ENCODE measurements around the gene TNNT1. TPM values are rescaled to one million over a fixed set of nuclear protein-coding genes. Genes with fewer than 3 reads are reported as not detected.

The TNNT1 gene
- total and polyA plus RNA-seq, 5 donors from 2014 or later: not detected

DNA sequence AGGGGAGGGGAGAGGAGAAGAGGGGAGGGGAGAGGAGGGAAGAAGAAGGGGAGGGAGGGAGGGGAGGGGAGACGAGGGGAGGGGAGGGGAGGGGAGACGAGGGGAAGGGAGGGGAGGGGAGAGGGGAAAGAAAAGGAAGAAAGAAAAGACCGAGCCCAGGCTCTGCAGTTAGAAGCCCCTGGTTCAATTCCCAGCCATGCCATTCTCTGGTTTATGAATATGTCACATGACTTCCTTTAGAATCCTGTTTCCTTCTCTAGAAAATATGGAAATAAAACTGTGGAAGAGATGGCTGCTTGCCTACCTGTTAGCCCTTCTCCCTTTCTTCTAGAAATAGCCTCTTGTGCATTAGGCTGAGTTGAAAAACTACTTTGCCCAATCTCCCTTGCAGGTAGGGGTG lies 14.3 kb downstream of the TNNT1 start:
- H3K9me3 ChIP-seq (ENCODE audit: control insufficient read depth in 2 of 2, low read length in 2 of 2): no peaks in the 10 kb centered on the region
- no peak for ATAC-seq (ENCODE audit: low read depth in 2 of 2)
- H3K9me3 Mint-ChIP-seq: no peaks in the 10 kb centered on the region
- no peak overlapping the region for H3K27ac Mint-ChIP-seq
- H3K4me3 Mint-ChIP-seq: no peak overlapping the region
- no peaks in the 10 kb centered on the region for H3K4me1 Mint-ChIP-seq
- no peaks in the 10 kb centered on the region for H3K4me1 ChIP-seq (ENCODE audit: control insufficient read depth, insufficient read depth, low read length, poor library complexity, severe bottlenecking)
- no peaks in the 10 kb centered on the region for H3K36me3 ChIP-seq (ENCODE audit: control insufficient read depth, insufficient read depth, low read length)
- no peak overlapping the region for H3K27ac ChIP-seq (ENCODE audit: insufficient read depth, low read length, poor library complexity, severe bottlenecking)
- H3K27me3 ChIP-seq (ENCODE audit: control insufficient read depth, insufficient read depth, low read length): peaks cover 11% of the 10 kb centered on the region
- H3K4me3 ChIP-seq (ENCODE audit: low read depth, low read length): no peak overlapping the region
- no peaks in the 10 kb centered on the region for H3K36me3 Mint-ChIP-seq
- DNase-seq: no peak
- H3K27me3 Mint-ChIP-seq: peaks cover 52% of the 10 kb centered on the region

- no peak for ATAC-seq (ENCODE audit: low read depth in 2 of 2)
- H3K36me3 ChIP-seq (ENCODE audit: control insufficient read depth, insufficient read depth, low read length): no peaks in the 10 kb centered on the region
- no peaks in the 10 kb centered on the region for H3K9me3 ChIP-seq (ENCODE audit: control insufficient read depth in 2 of 2, low read length in 2 of 2)
- no peaks in the 10 kb centered on the region for H3K4me1 ChIP-seq (ENCODE audit: control insufficient read depth, insufficient read depth, low read length, poor library complexity, severe bottlenecking)
- Mint-ChIP-seq H3K4me3 (no peak overlapping the region), H3K27me3 (peaks cover 55% of the 10 kb centered on the region), H3K36me3 (no peaks in the 10 kb centered on the region), H3K9me3 (no peaks in the 10 kb centered on the region), H3K27ac (no peak overlapping the region), H3K4me1 (no peaks in the 10 kb centered on the region)
- H3K4me3 ChIP-seq (ENCODE audit: low read depth, low read length): no peak overlapping the region
- peaks cover 14% of the 10 kb centered on the region for H3K27me3 ChIP-seq (ENCODE audit: control insufficient read depth, insufficient read depth, low read length)
- no peak overlapping the region for H3K27ac ChIP-seq (ENCODE audit: insufficient read depth, low read length, poor library complexity, severe bottlenecking)
- no peak for DNase-seq
These were observed 15.2 kb downstream of the TNNT1 start for GRCh38 chr19:55133639-55134444.

- H3K4me1 Mint-ChIP-seq: no peaks in the 10 kb centered on the region
- no peak overlapping the region for H3K4me3 Mint-ChIP-seq
- Histone ChIP-seq H3K4me3 (ENCODE audit: low read depth, low read length) (no peak overlapping the region), H3K4me1 (ENCODE audit: control insufficient read depth, insufficient read depth, low read length, poor library complexity, severe bottlenecking) (no peaks in the 10 kb centered on the region), H3K27me3 (ENCODE audit: control insufficient read depth, insufficient read depth, low read length) (peaks cover 11% of the 10 kb centered on the region), H3K27ac (ENCODE audit: insufficient read depth, low read length, poor library complexity, severe bottlenecking) (no peak overlapping the region), H3K36me3 (ENCODE audit: control insufficient read depth, insufficient read depth, low read length) (no peaks in the 10 kb centered on the region), H3K9me3 (ENCODE audit: control insufficient read depth in 2 of 2, low read length in 2 of 2) (no peaks in the 10 kb centered on the region)
- H3K27ac Mint-ChIP-seq: no peak overlapping the region
- DNase-seq (no peak), ATAC-seq (ENCODE audit: low read depth in 2 of 2) (no peak)
- H3K27me3 Mint-ChIP-seq: peaks cover 66% of the 10 kb centered on the region
- no peaks in the 10 kb centered on the region for H3K36me3 Mint-ChIP-seq
- H3K9me3 Mint-ChIP-seq: no peaks in the 10 kb centered on the region
These were observed 16.4 kb downstream of the TNNT1 start for GRCh38 chr19:55132453-55133129.

DNA sequence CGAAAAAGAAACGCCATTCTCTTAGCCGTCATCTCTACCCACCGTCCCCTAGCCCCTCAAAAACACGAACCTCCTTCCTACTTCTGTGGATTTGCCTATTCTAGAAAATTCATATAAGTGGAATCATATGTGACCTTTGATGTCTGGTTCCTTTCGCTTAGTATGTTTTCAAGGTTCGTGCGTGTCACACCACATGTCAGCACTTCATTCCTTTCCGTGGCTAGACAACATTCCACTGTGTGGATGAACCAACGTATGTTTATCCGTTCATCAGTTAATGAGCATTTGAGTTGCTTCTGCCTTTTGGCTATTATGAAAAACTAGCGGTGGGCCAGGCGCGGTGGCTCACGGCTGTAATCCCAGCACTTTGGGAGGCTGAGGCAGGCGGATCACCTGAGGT lies 17.6 kb downstream of the TNNT1 start:
- DNase-seq (no peak), ATAC-seq (ENCODE audit: low read depth in 2 of 2) (no peak)
- Histone ChIP-seq H3K9me3 (ENCODE audit: control insufficient read depth in 2 of 2, low read length in 2 of 2) (no peaks in the 10 kb centered on the region), H3K27me3 (ENCODE audit: control insufficient read depth, insufficient read depth, low read length) (peaks cover 11% of the 10 kb centered on the region), H3K36me3 (ENCODE audit: control insufficient read depth, insufficient read depth, low read length) (no peaks in the 10 kb centered on the region), H3K27ac (ENCODE audit: insufficient read depth, low read length, poor library complexity, severe bottlenecking) (no peak overlapping the region), H3K4me1 (ENCODE audit: control insufficient read depth, insufficient read depth, low read length, poor library complexity, severe bottlenecking) (no peaks in the 10 kb centered on the region), H3K4me3 (ENCODE audit: low read depth, low read length) (no peak overlapping the region)
- no peaks in the 10 kb centered on the region for H3K4me1 Mint-ChIP-seq
- no peaks in the 10 kb centered on the region for H3K36me3 Mint-ChIP-seq
- peak overlapping the region in 1 of 3 donors; percentile 14 for H3K27ac Mint-ChIP-seq
- peaks cover 73% of the 10 kb centered on the region for H3K27me3 Mint-ChIP-seq
- no peak overlapping the region for H3K4me3 Mint-ChIP-seq
- peaks cover 0 to 5% (median 0%) of the 10 kb centered on the region in 7 donors for H3K9me3 Mint-ChIP-seq

DNA sequence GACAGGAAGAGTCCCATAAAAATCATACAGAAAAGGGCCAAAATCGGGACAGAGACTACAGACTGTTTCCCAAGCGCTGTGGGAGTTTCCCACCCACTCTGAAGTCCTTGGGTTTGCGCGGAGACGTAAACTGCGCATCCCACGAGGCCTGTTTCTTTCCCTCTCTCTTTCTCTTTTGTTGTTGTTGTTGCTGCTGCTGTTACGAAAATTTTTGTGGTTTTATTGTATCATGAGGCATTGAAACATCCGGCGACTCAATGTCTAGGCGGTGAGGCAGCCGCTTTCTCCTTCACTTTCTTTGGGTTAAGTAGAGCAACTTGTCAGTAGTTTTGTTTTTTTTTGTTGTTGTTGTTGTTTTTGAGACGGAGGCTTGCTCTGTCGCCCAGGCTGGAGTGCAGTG lies 30.0 kb downstream of the TNNT1 start:
- Histone ChIP-seq H3K27ac (ENCODE audit: insufficient read depth, low read length, poor library complexity, severe bottlenecking) (no peak overlapping the region), H3K4me3 (ENCODE audit: low read depth, low read length) (no peak overlapping the region), H3K27me3 (ENCODE audit: control insufficient read depth, insufficient read depth, low read length) (peaks cover 3% of the 10 kb centered on the region), H3K9me3 (ENCODE audit: control insufficient read depth in 2 of 2, low read length in 2 of 2) (no peaks in the 10 kb centered on the region), H3K36me3 (ENCODE audit: control insufficient read depth, insufficient read depth, low read length) (no peaks in the 10 kb centered on the region), H3K4me1 (ENCODE audit: control insufficient read depth, insufficient read depth, low read length, poor library complexity, severe bottlenecking) (peaks cover 36% of the 10 kb centered on the region)
- H3K27ac Mint-ChIP-seq: no peak overlapping the region
- no peaks in the 10 kb centered on the region for H3K36me3 Mint-ChIP-seq
- peaks cover 0 to 3% (median 0%) of the 10 kb centered on the region in 7 donors for H3K9me3 Mint-ChIP-seq
- no peak for ATAC-seq (ENCODE audit: low read depth in 2 of 2)
- H3K4me3 Mint-ChIP-seq: peak overlapping the region; percentile 74 to 99 (median 86)
- H3K27me3 Mint-ChIP-seq: peaks cover 22% of the 10 kb centered on the region
- H3K4me1 Mint-ChIP-seq: peaks cover 9 to 45% (median 26%) of the 10 kb centered on the region in 4 donors
- DNase-seq: peak in 2 of 3 donors; percentile 23 to 52

- Histone ChIP-seq H3K4me1 (ENCODE audit: control insufficient read depth, insufficient read depth, low read length, poor library complexity, severe bottlenecking) (peaks cover 37% of the 10 kb centered on the region), H3K9me3 (ENCODE audit: control insufficient read depth in 2 of 2, low read length in 2 of 2) (no peaks in the 10 kb centered on the region), H3K4me3 (ENCODE audit: low read depth, low read length) (peak overlapping the region; percentile 80), H3K36me3 (ENCODE audit: control insufficient read depth, insufficient read depth, low read length) (no peaks in the 10 kb centered on the region), H3K27me3 (ENCODE audit: control insufficient read depth, insufficient read depth, low read length) (peaks cover 3% of the 10 kb centered on the region), H3K27ac (ENCODE audit: insufficient read depth, low read length, poor library complexity, severe bottlenecking) (no peak overlapping the region)
- H3K36me3 Mint-ChIP-seq: no peaks in the 10 kb centered on the region
- H3K4me1 Mint-ChIP-seq: peaks cover 9 to 45% (median 26%) of the 10 kb centered on the region in 4 donors
- peaks cover 0 to 1% (median 0%) of the 10 kb centered on the region in 7 donors for H3K9me3 Mint-ChIP-seq
- DNase-seq: peak in 1 of 3 donors; percentile 29
- H3K27me3 Mint-ChIP-seq: peaks cover 16% of the 10 kb centered on the region
- peak overlapping the region; percentile 91 to 99 (median 98) for H3K4me3 Mint-ChIP-seq
- no peak for ATAC-seq (ENCODE audit: low read depth in 2 of 2)
- H3K27ac Mint-ChIP-seq: peak overlapping the region; percentile 66 to 95 (median 93)
These were observed 30.5 kb downstream of the TNNT1 start for GRCh38 chr19:55118401-55118991.

DNA sequence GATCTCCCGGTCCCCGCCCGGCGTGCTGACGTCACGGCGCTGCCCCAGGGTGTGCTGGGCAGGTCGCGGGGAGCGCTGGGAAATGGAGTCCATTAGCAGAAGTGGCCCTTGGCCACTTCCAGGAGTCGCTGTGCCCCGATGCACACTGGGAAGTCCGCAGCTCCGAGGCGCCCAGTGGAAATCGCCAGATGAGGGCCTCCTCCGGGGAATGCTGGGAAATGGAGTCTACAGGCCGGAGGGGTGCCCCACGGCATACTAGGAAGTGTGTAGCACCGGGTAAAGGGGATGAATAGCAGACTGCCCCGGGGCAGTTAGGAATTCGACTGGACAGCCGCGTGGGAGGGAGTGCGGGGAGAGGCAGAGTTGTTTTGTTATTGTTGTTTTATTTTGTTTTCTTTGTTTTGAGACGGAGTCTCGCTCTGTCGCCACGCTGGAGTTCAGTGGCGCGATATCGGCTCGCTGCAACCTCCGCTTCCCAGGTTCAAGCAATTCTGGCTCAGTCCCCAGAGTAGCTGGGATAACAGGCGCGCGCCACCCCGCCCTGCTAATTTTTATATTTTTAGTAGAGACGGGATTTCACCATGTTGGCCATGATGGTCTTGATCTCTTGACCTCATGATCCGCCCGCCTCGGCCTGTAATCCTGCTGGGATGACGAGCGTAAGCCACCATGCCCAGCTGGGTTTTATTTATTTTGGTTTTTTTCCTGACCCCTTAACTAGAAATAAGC lies 31.2 kb downstream of the TNNT1 start:
- Histone ChIP-seq H3K27me3 (ENCODE audit: control insufficient read depth, insufficient read depth, low read length) (peaks cover 3% of the 10 kb centered on the region), H3K4me1 (ENCODE audit: control insufficient read depth, insufficient read depth, low read length, poor library complexity, severe bottlenecking) (peaks cover 37% of the 10 kb centered on the region), H3K27ac (ENCODE audit: insufficient read depth, low read length, poor library complexity, severe bottlenecking) (peak overlapping the region; percentile 67), H3K9me3 (ENCODE audit: control insufficient read depth in 2 of 2, low read length in 2 of 2) (no peaks in the 10 kb centered on the region), H3K4me3 (ENCODE audit: low read depth, low read length) (peak overlapping the region; percentile 80), H3K36me3 (ENCODE audit: control insufficient read depth, insufficient read depth, low read length) (no peaks in the 10 kb centered on the region)
- H3K36me3 Mint-ChIP-seq: no peaks in the 10 kb centered on the region
- H3K9me3 Mint-ChIP-seq: peaks cover 0 to 1% (median 0%) of the 10 kb centered on the region in 7 donors
- peaks cover 10% of the 10 kb centered on the region for H3K27me3 Mint-ChIP-seq
- ATAC-seq (ENCODE audit: low read depth in 2 of 2) (peak; percentile 98), DNase-seq (peak; percentile 94 to 99 (median 96))
- peaks cover 9 to 47% (median 26%) of the 10 kb centered on the region in 4 donors for H3K4me1 Mint-ChIP-seq
- peak overlapping the region; percentile 91 to 99 (median 98) for H3K4me3 Mint-ChIP-seq
- H3K27ac Mint-ChIP-seq: peak overlapping the region; percentile 85 to 95 (median 93)
